ENCODE data around the gene SALL1. TPM values are rescaled to one million over a fixed set of nuclear protein-coding genes. Genes with fewer than 3 reads are reported as not detected.

SALL1 gene
- total RNA-seq, 4 donors from 2014 or later = 2.1 to 56.0 (median 9.5) TPM

DNA sequence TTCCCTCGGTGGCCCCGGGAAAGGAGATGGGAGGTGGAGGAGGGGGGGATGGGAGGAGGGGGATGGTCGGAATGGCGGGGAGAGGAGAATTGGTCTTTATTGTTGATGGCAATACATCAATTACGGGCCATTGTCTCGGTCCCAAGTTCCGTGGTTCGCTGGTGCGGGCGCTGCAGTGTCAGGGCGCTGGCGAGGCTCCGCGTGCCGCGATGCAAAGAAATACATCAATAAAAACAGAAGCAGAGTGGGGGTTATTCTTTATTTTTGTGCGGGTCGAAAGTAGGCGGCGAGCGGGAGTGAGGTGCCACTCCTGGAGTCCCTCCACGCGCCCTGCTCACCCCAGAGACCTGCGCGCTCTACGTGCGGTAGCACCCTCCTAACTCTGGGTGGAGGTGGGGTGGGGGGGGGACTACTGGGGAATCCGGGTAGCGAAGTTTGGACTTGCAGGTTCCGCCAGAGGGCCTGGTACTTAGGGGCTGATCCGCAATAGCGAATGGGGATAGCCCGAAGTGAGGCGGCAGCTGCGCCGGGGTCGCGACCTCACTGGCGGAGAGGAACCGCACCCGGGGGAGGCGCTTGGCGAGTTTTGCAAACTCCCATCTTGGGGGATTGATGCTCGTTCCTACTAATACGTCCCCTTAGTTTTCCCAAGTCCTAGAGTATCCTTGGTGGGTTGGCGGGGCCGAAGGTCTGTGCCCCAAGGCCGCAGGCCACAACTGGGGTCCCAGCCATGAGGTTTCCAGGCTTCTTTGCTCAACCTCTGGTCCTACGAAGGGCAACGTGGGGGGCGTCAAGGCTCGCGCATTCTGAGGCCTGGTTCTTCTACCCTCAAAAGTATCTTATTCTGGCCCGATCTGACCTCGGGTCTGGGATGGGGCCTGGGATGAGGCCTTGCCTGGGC is 3.5 kb upstream of the SALL1 start:
- Histone ChIP-seq H3K27me3 (no peaks in the 10 kb centered on the region), H3K36me3 (no peaks in the 10 kb centered on the region), H3K4me3 (peak overlapping the region; percentile 66 to 69), H3K27ac (peak overlapping the region; percentile 97), H3K9me3 (no peaks in the 10 kb centered on the region), H3K4me1 (peaks cover 0 to 1% of the 10 kb centered on the region in 2 donors)
- intact Hi-C loops (cut with DNase I; ENCODE audit: low total_unique reads) = loop anchor here (10.0 kb wide), 1 partner anchor 550 kb away; no protein-coding TSS in a partner anchor
- TF ChIP-seq, protein P1, sequence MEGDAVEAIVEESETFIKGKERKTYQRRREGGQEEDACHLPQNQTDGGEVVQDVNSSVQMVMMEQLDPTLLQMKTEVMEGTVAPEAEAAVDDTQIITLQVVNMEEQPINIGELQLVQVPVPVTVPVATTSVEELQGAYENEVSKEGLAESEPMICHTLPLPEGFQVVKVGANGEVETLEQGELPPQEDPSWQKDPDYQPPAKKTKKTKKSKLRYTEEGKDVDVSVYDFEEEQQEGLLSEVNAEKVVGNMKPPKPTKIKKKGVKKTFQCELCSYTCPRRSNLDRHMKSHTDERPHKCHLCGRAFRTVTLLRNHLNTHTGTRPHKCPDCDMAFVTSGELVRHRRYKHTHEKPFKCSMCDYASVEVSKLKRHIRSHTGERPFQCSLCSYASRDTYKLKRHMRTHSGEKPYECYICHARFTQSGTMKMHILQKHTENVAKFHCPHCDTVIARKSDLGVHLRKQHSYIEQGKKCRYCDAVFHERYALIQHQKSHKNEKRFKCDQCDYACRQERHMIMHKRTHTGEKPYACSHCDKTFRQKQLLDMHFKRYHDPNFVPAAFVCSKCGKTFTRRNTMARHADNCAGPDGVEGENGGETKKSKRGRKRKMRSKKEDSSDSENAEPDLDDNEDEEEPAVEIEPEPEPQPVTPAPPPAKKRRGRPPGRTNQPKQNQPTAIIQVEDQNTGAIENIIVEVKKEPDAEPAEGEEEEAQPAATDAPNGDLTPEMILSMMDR (IDR thresholded peaks at IDR 0.05) = peak in 1 of 4 experiments; percentile 9
- TF ChIP-seq POLR2A (IDR thresholded peaks at IDR 0.05) = no peak
- peak; percentile 73 to 77 for DNase-seq

DNA sequence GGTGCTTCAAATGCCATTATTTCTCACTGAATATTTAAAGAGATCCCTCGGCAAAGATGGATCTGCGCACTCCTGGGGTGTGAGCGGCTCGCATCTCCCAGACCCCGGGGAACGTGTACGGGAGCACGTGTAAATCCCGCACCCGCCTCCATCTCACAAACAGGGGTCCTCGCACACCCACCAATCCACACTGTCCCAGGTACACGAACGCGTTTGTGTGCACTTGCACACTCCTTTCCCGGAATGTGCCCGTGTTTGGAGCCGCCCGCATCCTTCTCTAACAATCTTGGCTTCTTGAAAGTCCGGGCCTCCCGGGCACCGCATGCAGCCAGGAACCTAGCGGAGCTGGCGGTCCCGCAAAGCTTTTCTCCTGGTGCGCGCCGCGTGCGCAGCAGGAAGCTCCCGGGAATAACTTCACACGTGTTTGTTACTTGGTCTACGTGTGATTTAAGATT is 2.5 kb upstream of the SALL1 start:
- Histone ChIP-seq H3K27me3 (no peaks in the 10 kb centered on the region), H3K4me3 (peak overlapping the region; percentile 66 to 69), H3K4me1 (no peaks in the 10 kb centered on the region), H3K9me3 (no peaks in the 10 kb centered on the region), H3K36me3 (no peaks in the 10 kb centered on the region), H3K27ac (peak overlapping the region; percentile 97)
- TF ChIP-seq, protein P1 (IDR thresholded peaks at IDR 0.05) = no peak
- no peak for TF ChIP-seq POLR2A (IDR thresholded peaks at IDR 0.05)
- intact Hi-C loops (cut with DNase I; ENCODE audit: low total_unique reads) = loop anchor here (10.0 kb wide), 1 partner anchor 549 kb away; no protein-coding TSS in a partner anchor
- DNase-seq = peak; percentile 34 to 36

DNA sequence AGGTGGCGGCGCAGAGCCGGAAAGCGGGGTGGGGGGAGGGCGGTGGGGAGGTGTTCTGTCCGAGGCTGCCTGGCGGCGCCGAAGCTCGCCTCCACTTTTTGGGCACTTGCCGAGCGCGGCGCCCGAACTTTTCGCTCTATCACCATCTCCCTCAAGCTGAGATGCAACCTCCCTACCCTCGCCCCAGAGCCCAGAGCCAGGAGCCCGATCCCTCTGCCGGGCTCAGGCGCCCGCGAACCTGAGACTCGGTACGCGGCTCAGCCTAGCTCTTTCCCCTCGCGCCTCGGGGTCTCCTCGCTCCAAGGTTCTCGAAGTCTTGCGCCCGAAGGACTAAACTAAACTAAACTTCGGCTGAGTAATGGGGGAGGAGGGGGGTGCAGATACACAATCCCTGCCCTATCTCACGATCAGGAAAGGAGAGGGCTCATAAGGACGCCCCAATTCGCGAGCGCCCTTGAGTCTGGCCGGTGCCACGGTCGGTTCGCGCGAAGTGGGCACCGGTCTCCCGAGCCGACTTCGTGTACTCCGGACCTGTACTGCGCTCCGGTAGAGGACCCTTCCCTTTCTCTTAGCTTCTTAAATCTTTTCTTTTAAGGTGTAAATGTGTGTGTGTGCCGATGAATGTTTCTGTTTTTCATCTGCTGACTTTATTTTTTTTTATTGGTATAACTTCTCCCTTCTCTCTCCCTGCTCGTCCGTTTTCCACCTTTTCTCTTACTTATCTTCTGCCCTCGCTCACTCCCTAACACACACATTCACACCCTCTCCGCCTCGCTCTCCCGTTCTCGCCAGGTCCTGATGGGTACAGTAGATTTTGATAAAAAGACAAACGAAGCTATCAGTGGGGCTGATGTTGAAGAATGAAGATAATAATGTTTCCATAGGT is 1.9 kb upstream of the SALL1 start:
- TF ChIP-seq POLR2A (IDR thresholded peaks at IDR 0.05) = no peak
- TF ChIP-seq, protein P1 (IDR thresholded peaks at IDR 0.05) = no peak
- Histone ChIP-seq H3K27me3 (no peaks in the 10 kb centered on the region), H3K9me3 (no peaks in the 10 kb centered on the region), H3K27ac (peak overlapping the region; percentile 97), H3K4me1 (no peaks in the 10 kb centered on the region), H3K36me3 (no peaks in the 10 kb centered on the region), H3K4me3 (peak overlapping the region; percentile 66 to 69)
- intact Hi-C loops (cut with DNase I; ENCODE audit: low total_unique reads) = loop anchor here (10.0 kb wide), 1 partner anchor 548 kb away; no protein-coding TSS in a partner anchor
- peak; percentile 37 to 47 for DNase-seq

DNA sequence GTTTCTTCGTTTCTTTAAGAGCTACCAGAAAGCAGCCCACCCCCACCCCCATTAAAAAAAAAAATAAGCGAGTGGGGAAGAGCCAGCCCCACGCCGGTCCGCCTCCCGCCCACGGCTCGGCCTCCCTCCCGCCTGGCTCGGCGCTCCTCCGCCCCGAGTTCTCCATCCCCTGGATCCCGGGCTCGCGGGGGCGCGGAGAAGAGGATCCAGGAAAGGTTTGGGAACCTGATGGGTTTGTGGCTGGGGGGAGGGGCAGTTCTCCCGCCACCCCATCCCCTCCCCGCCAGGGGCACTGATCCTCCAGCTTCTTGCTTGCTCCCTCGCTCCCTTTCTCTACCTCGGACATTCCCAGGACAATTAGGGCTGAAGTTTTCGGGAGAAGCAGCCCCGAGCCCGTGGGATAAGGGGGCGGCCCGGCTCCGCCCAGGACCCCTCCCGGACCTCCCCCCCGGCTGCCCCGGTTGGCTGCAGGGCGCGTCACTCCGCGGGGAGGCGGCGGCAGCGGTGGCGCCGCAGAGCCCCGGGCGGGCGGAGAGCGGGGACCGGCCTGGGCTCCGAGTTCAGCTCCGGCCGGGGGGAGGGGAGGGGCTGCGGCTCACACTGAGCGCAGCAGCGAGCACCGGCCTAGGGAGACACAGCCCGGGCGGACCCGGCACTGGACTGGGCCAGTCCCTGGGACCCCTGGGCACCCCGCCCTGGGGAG is 1.0 kb upstream of the SALL1 start:
- peak overlapping the region; percentile 66 to 69 for H3K4me3 ChIP-seq
- intact Hi-C loops (cut with DNase I; ENCODE audit: low total_unique reads) = loop anchor here (10.0 kb wide), 1 partner anchor 547 kb away; no protein-coding TSS in a partner anchor
- peak overlapping the region; percentile 97 for H3K27ac ChIP-seq
- H3K9me3 ChIP-seq = no peaks in the 10 kb centered on the region
- DNase-seq = peak; percentile 91 to 94
- peak; percentile 55 to 94 for TF ChIP-seq POLR2A (IDR thresholded peaks at IDR 0.05)
- TF ChIP-seq, protein P1 (IDR thresholded peaks at IDR 0.05) = peak in 1 of 4 experiments; percentile 23
- no peaks in the 10 kb centered on the region for H3K27me3 ChIP-seq
- H3K4me1 ChIP-seq = no peaks in the 10 kb centered on the region
- H3K36me3 ChIP-seq = no peaks in the 10 kb centered on the region

Data from uterus (tissue), 4 donors.